ENCODE results near the gene CTTN. TPM values are rescaled to one million over a fixed set of nuclear protein-coding genes. Genes with fewer than 3 reads are reported as not detected.

CTTN gene
- total RNA-seq, 1 donor from 2014 or later: 1.1 TPM

GRCh38 chr11:70477176-70477575 is 78.8 kb downstream of the CTTN start:
- no peak for ATAC-seq (ENCODE audit: low read depth)
- Mint-ChIP-seq H3K4me3 (no peak overlapping the region), H3K9me3 (no peaks in the 10 kb centered on the region), H3K4me1 (no peaks in the 10 kb centered on the region), H3K36me3 (ENCODE audit: low read depth) (no peaks in the 10 kb centered on the region), H3K27me3 (no peaks in the 10 kb centered on the region), H3K27ac (no peak overlapping the region)
- intact Hi-C loops (cut with micrococcal nuclease): no loop called here
- POLR2A ChIA-PET: no interaction called here
- CTCF ChIA-PET: no interaction called here
- TF ChIP-seq, protein P1, sequence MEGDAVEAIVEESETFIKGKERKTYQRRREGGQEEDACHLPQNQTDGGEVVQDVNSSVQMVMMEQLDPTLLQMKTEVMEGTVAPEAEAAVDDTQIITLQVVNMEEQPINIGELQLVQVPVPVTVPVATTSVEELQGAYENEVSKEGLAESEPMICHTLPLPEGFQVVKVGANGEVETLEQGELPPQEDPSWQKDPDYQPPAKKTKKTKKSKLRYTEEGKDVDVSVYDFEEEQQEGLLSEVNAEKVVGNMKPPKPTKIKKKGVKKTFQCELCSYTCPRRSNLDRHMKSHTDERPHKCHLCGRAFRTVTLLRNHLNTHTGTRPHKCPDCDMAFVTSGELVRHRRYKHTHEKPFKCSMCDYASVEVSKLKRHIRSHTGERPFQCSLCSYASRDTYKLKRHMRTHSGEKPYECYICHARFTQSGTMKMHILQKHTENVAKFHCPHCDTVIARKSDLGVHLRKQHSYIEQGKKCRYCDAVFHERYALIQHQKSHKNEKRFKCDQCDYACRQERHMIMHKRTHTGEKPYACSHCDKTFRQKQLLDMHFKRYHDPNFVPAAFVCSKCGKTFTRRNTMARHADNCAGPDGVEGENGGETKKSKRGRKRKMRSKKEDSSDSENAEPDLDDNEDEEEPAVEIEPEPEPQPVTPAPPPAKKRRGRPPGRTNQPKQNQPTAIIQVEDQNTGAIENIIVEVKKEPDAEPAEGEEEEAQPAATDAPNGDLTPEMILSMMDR (IDR thresholded peaks at IDR 0.05): no peak
- DNase-seq: no peak

GRCh38 chr11:70477609-70478008 is 79.3 kb downstream of the CTTN start:
- DNase-seq (no peak), ATAC-seq (ENCODE audit: low read depth) (no peak)
- Mint-ChIP-seq H3K36me3 (ENCODE audit: low read depth) (no peaks in the 10 kb centered on the region), H3K27ac (no peak overlapping the region), H3K4me3 (no peak overlapping the region), H3K4me1 (no peaks in the 10 kb centered on the region), H3K27me3 (no peaks in the 10 kb centered on the region), H3K9me3 (no peaks in the 10 kb centered on the region)
- ChIA-PET POLR2A (no interaction called here), CTCF (no interaction called here)
- intact Hi-C loops (cut with micrococcal nuclease): no loop called here
- TF ChIP-seq, protein P1 (IDR thresholded peaks at IDR 0.05): no peak

GRCh38 chr11:70478166-70478890 is 80.0 kb downstream of the CTTN start:
- H3K27ac Mint-ChIP-seq: no peak overlapping the region
- H3K4me1 Mint-ChIP-seq: no peaks in the 10 kb centered on the region
- no peaks in the 10 kb centered on the region for H3K9me3 Mint-ChIP-seq
- TF ChIP-seq, protein P1 (IDR thresholded peaks at IDR 0.05): no peak
- ChIA-PET POLR2A (no interaction called here), CTCF (no interaction called here)
- DNase-seq: no peak
- intact Hi-C loops (cut with micrococcal nuclease): no loop called here
- H3K27me3 Mint-ChIP-seq: no peaks in the 10 kb centered on the region
- no peak for ATAC-seq (ENCODE audit: low read depth)
- H3K36me3 Mint-ChIP-seq (ENCODE audit: low read depth): no peaks in the 10 kb centered on the region
- H3K4me3 Mint-ChIP-seq: no peak overlapping the region

GRCh38 chr11:70480711-70481110 is 82.4 kb downstream of the CTTN start:
- no peak overlapping the region for H3K4me3 Mint-ChIP-seq
- no peak for DNase-seq
- H3K36me3 Mint-ChIP-seq (ENCODE audit: low read depth): no peaks in the 10 kb centered on the region
- CTCF ChIA-PET: no interaction called here
- TF ChIP-seq, protein P1 (IDR thresholded peaks at IDR 0.05): no peak
- peaks cover 5% of the 10 kb centered on the region for H3K27me3 Mint-ChIP-seq
- no peaks in the 10 kb centered on the region for H3K4me1 Mint-ChIP-seq
- POLR2A ChIA-PET: no interaction called here
- intact Hi-C loops (cut with micrococcal nuclease): no loop called here
- H3K27ac Mint-ChIP-seq: no peak overlapping the region
- H3K9me3 Mint-ChIP-seq: no peaks in the 10 kb centered on the region
- no peak for ATAC-seq (ENCODE audit: low read depth)

- TF ChIP-seq, protein P1 (IDR thresholded peaks at IDR 0.05): no peak
- Mint-ChIP-seq H3K9me3 (no peaks in the 10 kb centered on the region), H3K4me1 (no peaks in the 10 kb centered on the region), H3K27me3 (peaks cover 6% of the 10 kb centered on the region), H3K36me3 (ENCODE audit: low read depth) (no peaks in the 10 kb centered on the region), H3K4me3 (no peak overlapping the region), H3K27ac (no peak overlapping the region)
- CTCF ChIA-PET: no interaction called here
- intact Hi-C loops (cut with micrococcal nuclease): no loop called here
- ATAC-seq (ENCODE audit: low read depth) (no peak), DNase-seq (no peak)
- POLR2A ChIA-PET: no interaction called here
Observed at GRCh38 chr11:70481625-70482528, 83.5 kb downstream of the CTTN start.

Measured in activated B cell treated with CpG ODN at 0.5 μM for 24 hours (primary cell).